Osteocyte (in vitro differentiated cells): ENCODE measurements around the gene NOL12. TPM values are rescaled to one million over a fixed set of nuclear protein-coding genes. Genes with fewer than 3 reads are reported as not detected.

Experiments
- DNase-seq: peaks from one replicate; pipeline ENCODE4 v3.0.0; 2021; ENCODE audit warnings: mixed read lengths; ENCODE audit not compliant: unreplicated experiment; ENCODE audit errors: extremely low spot score
- H3K27ac Mint-ChIP-seq: one replicate; pipeline ENCODE4 v1.8.0; 2021; ENCODE audit warnings: mild to moderate bottlenecking, mixed read lengths; ENCODE audit not compliant: unreplicated experiment
- H3K27me3 Mint-ChIP-seq: one replicate; pipeline ENCODE4 v1.8.0; 2021; ENCODE audit warnings: mixed read lengths; ENCODE audit not compliant: unreplicated experiment
- H3K36me3 Mint-ChIP-seq: one replicate; pipeline ENCODE4 v1.8.0; 2021; ENCODE audit warnings: mixed read lengths; ENCODE audit not compliant: unreplicated experiment
- H3K4me1 Mint-ChIP-seq: one replicate; pipeline ENCODE4 v1.8.0; 2021; ENCODE audit warnings: mixed read lengths; ENCODE audit not compliant: unreplicated experiment
- H3K4me3 Mint-ChIP-seq: one replicate; pipeline ENCODE4 v1.8.0; 2021; ENCODE audit warnings: mild to moderate bottlenecking, moderate library complexity, mixed read lengths; ENCODE audit not compliant: unreplicated experiment
- H3K9me3 Mint-ChIP-seq: one replicate; pipeline ENCODE4 v1.8.0; 2021; ENCODE audit warnings: mixed read lengths; ENCODE audit not compliant: unreplicated experiment
- CTCF ChIP-seq: fragments of 200-600 bp; sonication (generic); IDR thresholded peaks from 2 replicates; pipeline ENCODE4 v1.5.0; 2021; ENCODE audit warnings: antibody characterized with exemption, mild to moderate bottlenecking, moderate library complexity
- total RNA-seq: library from RNA; stranded (reverse); gene quantifications from 2 replicates; pipeline ENCODE4 v1.2.1, GENCODE V29; 2021

The NOL12 gene
- total RNA-seq, 1 donor from 2014 or later = 22.7 TPM

GRCh38 chr22:37660709-37661045 is 25.5 kb upstream of the NOL12 start:
- H3K27me3 Mint-ChIP-seq = no peaks in the 10 kb centered on the region
- TF ChIP-seq CTCF = no peak
- H3K9me3 Mint-ChIP-seq = no peaks in the 10 kb centered on the region
- H3K36me3 Mint-ChIP-seq = no peaks in the 10 kb centered on the region
- no peak for DNase-seq
- peaks cover 39% of the 10 kb centered on the region for H3K4me1 Mint-ChIP-seq
- peak overlapping the region; percentile 83 for H3K27ac Mint-ChIP-seq
- no peak overlapping the region for H3K4me3 Mint-ChIP-seq

GRCh38 chr22:37661160-37661924 is 24.8 kb upstream of the NOL12 start:
- peak; percentile 81 for DNase-seq
- Mint-ChIP-seq H3K27ac (peak overlapping the region; percentile 83), H3K27me3 (no peaks in the 10 kb centered on the region), H3K36me3 (no peaks in the 10 kb centered on the region), H3K4me1 (peaks cover 39% of the 10 kb centered on the region), H3K9me3 (no peaks in the 10 kb centered on the region), H3K4me3 (peak overlapping the region; percentile 3)
- TF ChIP-seq CTCF = peak; percentile 58

GRCh38 chr22:37662039-37662438 is 24.1 kb upstream of the NOL12 start:
- Mint-ChIP-seq H3K27ac (peak overlapping the region; percentile 83), H3K9me3 (no peaks in the 10 kb centered on the region), H3K4me3 (no peak overlapping the region), H3K36me3 (peaks cover 4% of the 10 kb centered on the region), H3K4me1 (peaks cover 39% of the 10 kb centered on the region), H3K27me3 (no peaks in the 10 kb centered on the region)
- DNase-seq = no peak
- no peak for TF ChIP-seq CTCF

- Mint-ChIP-seq H3K4me1 (peaks cover 36% of the 10 kb centered on the region), H3K4me3 (no peak overlapping the region), H3K9me3 (no peaks in the 10 kb centered on the region), H3K27ac (no peak overlapping the region), H3K36me3 (peaks cover 4% of the 10 kb centered on the region), H3K27me3 (no peaks in the 10 kb centered on the region)
- no peak for DNase-seq
- no peak for TF ChIP-seq CTCF
Measured at GRCh38 chr22:37663521-37664140, 22.5 kb upstream of the NOL12 start.

- Mint-ChIP-seq H3K4me3 (no peak overlapping the region), H3K27me3 (no peaks in the 10 kb centered on the region)
- TF ChIP-seq CTCF = no peak
Measured at GRCh38 chr22:37664249-37665101, 21.7 kb upstream of the NOL12 start.

More at GRCh38 chr22:37664249-37665101, 21.7 kb upstream of the NOL12 start:
- no peak for DNase-seq
- Mint-ChIP-seq H3K27ac (no peak overlapping the region), H3K9me3 (no peaks in the 10 kb centered on the region), H3K4me1 (peaks cover 35% of the 10 kb centered on the region), H3K36me3 (peaks cover 4% of the 10 kb centered on the region)
